ENCODE data around the gene CFAP100.

Gene CFAP100

DNA sequence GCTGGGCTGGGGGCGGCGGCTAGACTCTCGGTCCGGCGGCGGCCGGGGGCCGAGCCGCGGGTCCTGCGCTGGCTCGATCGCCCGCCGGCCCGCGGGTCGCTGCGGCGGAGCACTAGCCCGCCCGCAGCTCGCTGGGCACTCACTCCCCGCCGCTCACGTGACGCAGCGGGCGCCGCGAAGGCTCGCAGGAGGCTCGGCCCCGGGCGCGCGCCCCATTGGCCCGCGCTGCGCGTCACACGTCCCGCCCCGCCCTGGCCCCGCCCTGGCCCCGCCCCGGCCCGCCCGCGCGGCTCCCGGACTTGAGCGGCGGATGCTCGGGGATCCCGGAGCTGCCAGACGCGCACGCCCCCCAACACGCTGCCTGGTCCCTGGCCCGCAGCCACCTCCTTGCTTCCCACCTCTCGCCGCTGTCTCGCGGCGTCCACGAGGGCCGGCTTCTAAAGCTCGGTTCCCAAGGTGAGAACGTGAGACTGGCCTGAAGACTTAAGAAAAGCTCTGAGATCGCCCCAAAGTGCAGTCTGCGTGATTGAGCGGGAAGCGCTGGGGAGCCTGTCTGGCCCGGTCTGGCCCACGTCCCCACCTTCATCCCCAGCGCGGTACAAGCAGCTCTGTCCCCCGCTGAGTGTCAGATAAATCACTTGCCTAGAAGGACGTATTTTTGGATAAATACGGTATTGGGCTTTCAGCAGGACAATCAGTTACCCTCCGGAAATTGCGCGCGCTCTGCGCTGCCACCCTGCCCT lies 37.2 kb upstream of the CFAP100 start, which contains the start of gene KLF15:
Gene KLF15, minus strand, starts transcription at position 114 of the 743 bp plus-strand sequence. CDS start 4,486 bp downstream, outside the sequence.
- DNase-seq: peak; percentile 91

DNA sequence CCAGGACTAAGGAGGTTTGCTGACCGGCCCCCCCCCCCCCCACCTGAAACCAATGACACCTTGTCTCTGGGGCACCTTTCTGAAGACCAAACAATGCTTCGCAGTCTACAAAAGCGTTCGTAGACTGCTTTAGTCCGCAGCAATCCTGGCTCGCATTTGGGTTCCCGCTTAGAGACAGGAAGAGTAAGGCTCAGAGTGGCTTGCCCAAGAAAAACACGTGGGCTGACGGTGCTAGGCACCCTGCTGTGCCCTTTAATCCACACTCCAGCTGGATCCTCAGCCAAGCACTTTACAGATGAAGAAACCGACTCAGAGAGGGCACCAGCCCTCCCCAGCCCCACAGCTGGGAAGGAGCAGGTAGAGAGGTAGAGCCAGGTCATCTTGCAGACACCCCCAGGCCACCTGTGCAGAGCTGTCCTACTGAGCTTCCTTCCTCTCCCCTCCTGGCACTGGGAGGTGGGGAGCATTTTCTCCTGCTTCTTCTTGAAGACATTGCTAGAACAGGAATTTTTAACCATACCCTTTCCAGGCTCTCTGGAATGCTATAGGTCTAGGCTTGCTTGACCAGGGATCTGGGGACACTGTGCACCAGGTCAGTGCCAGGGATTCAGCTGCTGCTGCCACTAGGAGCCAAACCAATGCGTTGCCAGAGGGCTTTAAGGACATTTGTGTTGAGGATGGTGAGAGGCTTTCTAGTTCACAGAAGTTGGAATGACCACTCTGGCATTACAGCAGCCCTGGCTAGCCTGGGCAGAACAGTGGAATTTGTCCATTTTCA lies 36.5 kb upstream of the CFAP100 start:
- DNase-seq: no peak

DNA sequence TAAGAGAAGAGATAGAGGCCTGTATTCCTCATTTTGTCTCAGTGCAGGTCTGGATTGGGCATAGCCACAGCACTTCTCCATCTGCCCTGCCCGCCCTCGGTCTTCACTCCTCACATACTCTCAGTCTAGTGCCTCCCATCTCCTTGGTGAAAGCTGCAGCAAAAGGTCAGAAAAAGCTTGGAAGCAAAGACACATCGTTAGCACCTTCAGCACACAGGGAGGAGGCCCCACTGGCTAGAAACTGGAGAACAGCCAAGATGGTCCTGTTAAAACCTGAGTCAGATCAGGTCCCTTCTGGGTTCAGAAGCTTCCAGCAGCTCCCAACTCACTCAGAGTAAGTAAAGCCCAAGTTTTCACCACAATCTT lies 35.9 kb upstream of the CFAP100 start:
- DNase-seq: no peak

DNA sequence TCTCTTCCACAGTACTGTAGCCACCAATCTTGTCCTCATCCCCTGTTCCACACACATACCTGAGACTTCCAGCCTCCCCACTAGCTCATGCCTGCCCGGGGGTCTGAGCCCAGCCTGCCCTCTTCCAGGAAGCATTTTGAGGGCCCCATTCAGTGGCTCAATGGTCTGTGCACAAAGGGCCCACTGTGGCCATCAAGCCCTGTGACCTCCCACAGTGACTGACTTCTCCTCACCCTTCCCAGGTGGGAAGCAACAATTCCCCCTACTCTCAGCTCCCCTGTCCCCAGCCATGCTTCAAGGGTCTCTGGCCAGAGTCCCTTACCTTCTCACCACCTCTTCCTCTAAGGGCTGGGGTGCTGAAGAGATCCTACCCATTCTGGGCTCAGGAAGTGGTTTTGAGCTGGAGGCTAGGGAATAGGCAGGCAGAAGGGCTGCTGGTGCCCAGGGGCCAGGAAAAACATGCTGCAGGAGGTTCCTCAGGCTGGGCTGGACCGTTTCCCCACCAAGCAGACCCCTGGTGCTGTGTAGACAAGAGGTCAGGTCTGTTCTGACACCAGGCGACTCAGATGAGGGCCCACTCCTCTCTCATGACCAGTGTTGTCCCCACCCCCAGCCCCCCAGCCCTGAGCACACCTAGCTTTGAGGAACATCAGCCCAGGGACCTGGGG lies 34.5 kb upstream of the CFAP100 start:
- no peak for DNase-seq

DNA sequence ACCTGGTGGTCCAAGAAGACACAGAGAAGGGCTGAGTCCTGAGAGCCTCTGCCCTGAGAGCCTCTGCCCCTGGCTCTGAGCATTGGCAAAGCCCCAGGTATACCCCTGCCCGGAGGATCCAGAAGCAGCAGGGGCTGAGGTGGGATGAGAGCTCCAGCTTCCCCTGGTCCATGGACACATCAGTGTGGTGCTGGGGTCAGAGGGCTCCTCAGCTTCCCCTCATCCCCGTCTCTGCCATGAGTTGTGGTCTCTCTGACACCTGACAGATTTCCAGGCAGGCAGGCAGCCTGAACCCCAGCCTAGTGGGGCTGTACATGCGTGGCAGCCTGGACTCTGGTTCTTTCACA lies 34.0 kb upstream of the CFAP100 start:
- DNase-seq: no peak

DNA sequence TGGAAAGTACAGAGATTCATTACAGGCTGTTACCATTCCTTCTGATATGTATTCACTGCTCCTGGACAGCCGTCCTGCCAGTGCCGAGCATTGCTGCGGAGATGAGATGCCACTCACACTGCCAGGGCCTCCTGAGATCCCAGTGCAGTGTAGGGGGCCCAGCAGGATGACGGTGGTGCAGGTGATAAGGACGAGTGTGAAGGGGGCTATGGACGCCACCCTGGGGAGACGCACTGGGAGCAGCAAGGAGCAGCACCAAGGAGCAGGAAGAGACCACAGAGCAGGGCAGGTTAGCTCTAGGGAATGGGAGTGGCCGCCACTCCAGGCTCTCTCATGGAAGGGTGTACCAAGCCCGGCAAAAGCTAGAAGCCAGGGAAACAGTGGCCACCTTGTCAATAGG lies 33.5 kb upstream of the CFAP100 start:
- no peak for DNase-seq

DNA sequence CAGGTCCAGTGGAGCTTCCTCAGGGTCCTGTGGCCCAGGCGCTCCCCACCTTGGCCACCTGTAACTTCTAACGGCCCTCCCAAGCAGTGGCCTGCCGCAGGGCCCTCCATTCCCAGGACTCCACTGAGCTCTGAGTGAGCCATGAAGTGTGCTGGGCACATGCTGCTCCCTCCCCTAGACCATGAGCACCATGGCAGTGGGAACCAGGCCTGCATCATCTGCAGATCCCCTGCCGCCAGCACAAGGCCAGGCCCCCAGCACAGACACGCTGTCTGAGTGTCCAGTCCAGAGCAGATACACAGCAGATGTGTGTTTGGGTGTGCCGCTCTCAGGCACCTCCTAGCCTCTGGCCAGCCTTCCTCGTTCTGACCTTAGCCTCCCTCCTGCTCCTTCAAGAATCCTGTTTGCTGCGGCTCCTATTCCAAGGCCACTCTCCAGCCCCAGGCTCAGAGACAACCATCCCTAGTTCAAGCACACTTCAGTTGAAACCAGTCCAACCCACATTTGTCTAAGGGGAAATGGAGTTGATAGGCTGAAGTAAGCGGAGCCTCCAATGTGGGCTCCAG lies 30.5 kb upstream of the CFAP100 start:
- no peak for DNase-seq

DNA sequence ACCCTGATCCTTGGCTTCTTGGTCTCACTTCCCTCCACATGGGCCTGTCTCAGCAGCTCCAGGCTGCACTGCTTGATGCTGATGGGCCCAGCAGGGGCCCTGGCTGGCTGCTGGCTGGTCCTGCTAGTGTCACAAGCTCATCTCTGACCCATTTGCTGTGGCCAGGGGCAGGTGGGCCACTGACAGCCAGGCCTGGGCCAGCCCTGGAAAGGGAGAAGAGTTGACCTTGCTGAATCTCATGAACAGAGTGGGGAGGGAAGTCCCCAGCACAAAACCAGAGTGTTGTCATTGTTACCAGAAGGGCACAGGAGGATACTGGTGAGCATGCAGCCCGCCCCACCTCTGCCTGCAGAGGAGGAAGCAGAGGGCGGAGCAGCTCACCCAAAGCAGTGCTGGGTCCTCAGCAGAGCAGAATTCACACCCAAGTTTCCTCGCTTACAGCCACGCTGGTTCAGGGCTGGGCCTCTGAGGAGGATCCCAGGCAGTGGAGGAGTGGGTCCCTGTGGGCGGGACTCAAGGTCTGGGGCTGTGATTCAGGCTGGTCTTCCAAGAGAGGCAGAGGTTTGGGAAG lies 29.9 kb upstream of the CFAP100 start:
- DNase-seq: no peak

DNA sequence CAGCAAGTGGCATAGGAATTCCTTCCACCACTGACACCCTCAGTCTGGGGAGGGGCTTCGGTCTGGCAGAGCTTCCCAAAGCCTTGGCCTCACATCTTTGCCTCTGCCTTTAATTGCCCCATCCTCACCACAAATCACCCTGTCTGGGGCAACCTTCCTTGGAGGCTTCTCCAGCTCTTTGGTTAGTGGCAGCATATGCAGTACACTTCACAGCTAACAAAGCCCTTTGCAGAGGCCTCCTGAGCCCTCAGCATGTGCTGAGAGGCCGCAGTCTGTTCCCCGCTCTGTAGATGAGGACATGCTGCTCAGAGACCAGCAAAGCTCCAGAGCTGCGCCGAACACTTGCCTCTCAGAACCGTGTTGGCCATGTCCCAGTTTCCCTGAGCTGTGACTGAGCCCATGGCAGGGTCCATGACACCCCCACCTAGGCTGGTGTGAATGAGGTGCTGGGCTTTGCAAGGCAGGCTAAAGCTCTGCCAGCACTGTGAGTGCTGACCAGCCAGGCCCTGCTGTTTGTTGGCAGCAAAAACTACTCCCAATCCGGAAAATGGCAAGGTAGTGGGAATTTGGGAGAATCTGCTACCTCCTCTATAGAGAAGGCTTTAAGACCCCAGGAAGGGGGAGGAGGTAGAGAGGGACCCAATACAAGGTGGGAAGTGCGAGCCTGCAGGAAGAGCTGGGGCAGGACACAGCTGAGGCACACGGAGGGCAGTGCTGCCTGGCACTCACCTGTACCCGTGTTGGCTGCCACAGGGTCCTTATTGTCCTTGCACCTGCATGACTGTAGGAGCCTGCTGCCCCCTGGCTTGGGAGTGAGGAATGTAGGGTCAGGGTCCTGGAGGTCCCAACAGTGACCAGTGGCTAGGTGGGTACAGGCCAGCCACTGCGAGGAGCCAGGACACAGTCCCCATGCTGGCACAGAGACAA lies 29.1 kb upstream of the CFAP100 start:
- DNase-seq: no peak

DNA sequence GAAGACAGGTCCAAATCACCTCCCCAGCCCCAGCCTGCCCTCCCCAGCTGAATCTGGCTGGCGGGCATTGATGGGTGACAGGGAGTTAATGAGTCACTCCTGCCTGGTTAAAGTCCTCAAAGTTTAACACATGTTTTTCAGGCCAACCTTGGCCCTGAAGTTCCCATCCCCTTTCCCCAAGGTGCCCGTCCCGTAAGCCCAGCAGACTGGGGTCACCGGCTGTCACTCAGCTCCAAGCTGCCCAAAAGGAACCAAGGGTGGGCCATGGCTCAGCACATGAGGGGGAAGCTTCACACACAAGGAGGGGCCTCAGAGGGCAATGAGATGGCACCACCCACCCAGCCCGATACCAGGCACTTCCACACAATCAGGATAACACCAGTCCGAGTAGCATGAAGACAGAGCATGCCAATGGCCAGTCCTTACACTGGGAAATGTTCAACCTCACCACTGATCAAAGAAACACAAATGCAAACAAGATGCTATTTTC lies 27.3 kb upstream of the CFAP100 start:
- no peak for DNase-seq

DNA sequence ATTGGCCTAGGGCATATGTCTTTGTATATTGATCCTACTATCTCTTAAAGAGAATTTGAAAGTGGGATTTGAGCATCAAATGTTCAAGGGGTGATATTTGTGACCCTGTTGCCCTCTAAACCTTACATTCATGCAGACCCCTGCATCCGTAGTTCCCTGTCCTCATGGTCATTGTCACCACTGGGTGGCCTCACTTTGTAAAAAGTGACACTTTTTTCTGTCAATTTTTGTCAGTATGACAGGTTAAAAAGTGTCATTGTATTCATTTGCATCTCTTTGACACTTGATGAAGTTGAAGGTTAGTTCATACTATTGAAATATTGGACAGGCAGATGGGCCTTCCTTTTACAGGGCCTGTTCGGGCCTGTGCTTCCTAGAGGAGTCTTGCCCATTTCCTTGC lies 25.2 kb upstream of the CFAP100 start:
- no peak for DNase-seq

DNA sequence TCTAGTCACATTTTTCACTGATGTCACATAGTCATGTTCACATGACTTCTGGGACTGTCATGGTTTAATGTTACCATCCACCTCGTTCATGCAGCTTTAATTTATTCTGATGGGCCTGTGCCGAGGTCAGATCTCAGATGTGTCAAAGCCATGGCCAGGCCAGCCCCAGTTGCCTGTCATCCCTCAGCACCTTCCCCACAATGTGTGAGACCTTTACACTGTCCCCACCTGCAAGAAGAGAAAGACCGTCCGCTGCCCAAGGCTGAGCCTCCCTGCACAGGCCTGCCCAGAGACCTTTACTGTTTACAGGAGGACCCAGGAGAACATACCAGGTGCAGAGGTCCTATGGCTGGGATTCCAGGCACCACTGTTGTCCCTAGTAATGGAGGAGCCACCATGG lies 24.7 kb upstream of the CFAP100 start:
- DNase-seq: no peak

DNA sequence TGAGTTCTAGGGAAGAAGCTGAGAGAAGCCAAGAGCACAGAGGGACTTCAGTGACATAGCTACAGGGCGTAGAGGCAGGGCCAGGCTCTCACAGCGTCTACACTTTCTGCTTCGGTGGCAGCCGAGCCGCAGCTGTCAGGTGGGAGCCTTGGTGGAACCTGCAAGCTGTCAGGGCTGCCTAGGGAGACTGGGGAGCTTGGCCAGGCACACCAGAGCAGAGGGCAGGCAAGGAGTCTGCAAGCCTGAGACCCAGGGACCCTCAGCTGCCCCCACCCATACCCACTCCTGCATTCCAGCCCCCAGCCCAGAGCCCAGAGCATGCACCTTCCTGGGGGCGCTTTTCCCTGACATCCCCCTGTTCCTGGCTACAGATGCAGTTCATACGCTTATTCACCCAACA lies 24.1 kb upstream of the CFAP100 start:
- DNase-seq: no peak

DNA sequence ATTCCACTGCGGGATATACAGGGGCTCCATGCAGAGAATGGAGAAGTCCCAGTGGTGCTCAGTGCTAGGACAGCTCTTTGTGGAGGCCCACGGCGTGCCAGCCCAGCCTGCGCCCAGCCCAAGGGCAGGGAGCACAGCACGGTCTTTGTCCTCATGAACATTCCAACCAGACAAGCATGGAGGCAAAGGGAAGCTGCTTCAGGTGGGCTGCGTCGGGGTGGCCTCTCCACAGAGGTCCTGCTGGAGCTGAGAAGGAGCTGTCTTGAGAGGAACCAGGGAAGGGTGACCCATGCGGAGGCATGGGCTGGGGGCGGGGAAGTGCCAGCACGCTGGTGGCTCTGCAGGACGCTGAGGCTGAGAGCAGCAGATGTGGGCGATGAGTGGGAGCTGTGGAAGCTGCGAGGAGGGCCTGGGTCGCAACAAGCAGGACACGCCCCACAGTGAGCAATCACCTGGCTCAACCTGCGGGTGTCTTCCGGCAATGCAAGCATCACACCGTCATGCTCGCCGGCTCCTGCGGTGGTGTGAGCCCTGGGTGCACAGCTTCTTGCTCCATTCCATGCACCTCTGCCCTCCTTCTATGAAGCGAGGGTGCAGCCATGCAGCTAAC lies 23.5 kb upstream of the CFAP100 start:
- DNase-seq: no peak

DNA sequence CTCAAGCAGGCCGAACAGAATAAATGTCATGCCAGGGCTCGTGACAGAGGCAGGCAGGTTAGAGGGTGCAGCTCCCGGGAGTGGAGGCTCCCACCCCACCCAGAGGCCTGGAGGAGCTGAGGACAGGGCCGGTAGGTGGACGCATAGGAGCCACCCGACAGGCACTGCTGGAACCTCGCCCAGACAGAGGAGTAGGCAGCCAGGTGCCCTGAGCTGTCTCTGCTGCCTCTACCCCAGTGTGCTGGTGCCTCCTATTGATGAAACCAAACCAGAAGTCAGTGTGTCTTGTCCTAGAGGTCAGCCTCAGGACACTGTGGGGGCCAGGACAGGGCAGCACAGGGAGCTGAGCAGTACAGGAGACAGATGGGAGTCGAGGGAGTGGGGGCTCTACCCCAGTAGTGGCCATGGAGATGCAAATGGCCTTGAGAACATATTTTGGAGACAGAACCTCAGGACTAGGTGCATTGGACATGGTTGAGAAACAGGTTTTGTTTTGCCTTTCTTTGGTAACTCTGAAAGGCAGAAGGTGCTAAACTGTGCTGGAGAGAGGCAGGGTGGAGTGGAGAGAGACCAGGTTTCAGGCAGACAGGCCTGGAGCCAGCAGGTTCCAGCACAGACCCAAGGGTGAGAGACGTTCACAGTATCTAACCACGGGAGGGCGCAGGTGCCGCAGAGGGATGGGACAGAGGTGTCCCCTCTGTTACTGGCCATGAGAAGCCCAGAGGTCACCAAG lies 22.1 kb upstream of the CFAP100 start:
- DNase-seq: no peak

DNA sequence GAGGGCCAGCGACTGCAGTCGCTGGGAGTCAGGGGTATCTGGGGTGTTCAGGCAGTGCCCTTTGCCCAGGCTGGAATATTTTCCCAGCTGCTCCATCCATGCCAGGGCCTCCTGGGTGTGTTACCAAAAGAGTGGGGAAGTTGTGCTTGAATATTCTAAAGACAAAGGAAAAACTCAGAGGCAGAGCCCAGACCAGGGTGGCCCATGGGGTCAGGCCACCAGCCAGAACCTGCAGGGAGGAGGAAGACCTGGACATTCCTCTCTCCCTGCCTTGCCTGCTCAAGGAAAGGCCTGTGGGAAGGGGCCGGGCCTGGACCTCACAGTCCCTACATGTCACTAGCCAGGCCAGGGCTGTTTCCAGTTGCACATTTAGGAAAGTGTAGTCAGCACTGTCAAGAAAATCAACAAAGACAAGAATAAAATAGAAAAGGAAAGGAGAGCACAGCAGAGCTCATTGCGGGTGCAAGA lies 21.5 kb upstream of the CFAP100 start:
- DNase-seq: no peak

DNA sequence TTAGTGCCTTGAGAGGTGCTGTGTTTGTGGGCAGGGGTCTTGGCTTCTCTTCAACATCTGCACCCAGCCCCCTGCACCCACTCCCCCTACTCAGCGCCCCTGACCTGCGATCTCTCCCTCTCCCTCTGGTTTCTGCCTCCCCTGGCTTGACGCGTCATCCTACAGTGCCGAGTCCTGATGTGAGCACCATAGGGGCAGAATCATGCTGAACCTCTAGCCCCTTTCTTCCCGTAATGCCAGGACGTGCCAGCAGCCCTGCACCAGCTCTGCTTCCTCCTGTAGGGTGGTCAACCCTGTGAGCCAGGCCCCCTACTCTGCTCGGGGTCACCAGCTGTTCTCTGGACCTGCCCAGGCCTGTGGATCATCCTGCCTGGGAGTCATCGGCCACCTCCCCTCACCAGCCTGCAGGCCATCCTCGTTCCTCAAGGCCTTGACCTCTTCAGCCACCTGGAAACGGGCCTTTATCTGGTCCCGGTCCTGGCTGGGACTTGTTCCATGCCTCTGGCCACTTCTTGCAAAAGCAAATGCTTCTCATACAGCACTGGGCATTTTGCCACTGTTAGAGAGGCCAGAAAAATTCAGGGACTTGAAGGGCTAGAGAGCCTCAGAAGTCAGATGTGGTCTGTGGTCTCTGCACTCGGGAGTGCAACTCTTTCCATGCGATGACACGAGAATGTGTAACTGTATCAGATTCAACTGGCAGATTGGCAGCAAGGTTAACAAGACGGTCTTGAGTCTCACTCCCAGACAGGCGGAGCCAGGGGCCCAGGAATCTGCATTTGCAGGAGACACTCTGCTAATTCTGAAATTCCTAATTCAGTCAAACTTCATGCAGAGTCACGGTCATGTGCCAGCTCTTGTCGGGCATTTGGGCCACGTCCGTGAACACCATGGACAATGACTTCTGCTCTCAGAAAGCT lies 20.8 kb upstream of the CFAP100 start:
- DNase-seq: no peak

DNA sequence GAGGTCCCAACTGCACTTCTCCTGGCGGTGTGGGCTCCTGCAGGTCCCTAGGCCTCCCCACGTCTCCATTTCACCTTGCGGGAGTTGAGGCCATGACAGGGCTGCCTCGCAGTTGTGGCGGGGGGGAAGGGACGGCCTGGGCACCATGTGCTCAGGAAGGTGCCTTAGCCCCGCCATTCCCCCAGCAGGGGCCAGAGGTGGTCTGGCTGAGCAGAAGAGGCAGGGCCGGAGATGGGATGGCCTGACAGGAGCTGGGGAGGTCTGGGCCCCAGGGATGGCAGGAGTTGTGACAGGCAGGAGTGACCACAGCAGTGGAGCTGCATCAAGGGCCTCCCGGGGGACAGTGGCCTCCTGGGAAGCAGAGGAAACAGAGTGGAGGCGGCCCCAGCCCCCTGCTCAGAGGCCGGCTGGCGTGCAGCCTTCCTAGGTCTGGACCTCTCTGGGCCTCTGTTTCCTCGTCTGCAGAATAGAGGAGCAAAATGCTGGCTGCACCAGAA lies 18.8 kb upstream of the CFAP100 start:
- no peak for DNase-seq

DNA sequence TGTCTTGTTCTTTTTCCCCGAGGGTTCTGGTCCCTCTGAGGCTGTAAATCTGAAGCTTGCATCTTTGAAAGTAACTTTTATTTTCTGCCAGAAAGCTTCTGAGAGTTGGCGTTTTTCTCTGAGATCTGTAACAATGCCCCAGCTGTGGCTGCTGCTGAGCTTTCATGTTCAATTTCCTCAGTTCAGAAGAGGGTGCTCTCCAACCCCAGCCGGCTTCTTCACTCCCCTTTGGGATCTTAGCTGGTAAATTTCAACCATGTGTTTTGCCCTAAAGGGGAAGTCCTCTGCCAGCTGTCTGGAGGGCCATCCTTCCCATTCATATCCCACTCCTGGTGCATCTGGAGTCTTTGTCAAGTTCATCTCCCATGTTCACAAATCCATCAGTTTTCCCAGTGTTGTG lies 18.3 kb upstream of the CFAP100 start:
- DNase-seq: no peak
